GM20000 (cell line): Measurements from ENCODE around the gene MLIP.
"Not testable (repeated sequence)": the region's sequence is repeated elsewhere in the genome, so short reads cannot be mapped to it uniquely, and the experiment has no call there.

Source experiments
- DNase-seq: peaks from one replicate; pipeline ENCODE4 v3.0.0; 2012; ENCODE audit warnings: low spot score
- CTCF ChIP-seq: IDR thresholded peaks from 2 replicates; pipeline ENCODE4 v1.5.1; 2012; ENCODE audit warnings: mild to moderate bottlenecking, control low read depth; ENCODE audit errors: extremely low read depth, missing control alignments

The MLIP gene

GRCh38 chr6:54243699-54244098 lies 132.5 kb downstream of the MLIP start:
- DNase-seq, result no peak
- no peak for TF ChIP-seq CTCF

- peak; percentile 11 for DNase-seq
These were observed 133.2 kb downstream of the MLIP start for GRCh38 chr6:54244430-54244829.

GRCh38 chr6:54245265-54245664 lies 134.0 kb downstream of the MLIP start:
- no peak for DNase-seq
- TF ChIP-seq CTCF, result no peak

More at GRCh38 chr6:54244430-54244829, 133.2 kb downstream of the MLIP start:
- TF ChIP-seq CTCF, result peak; percentile 15

- DNase-seq, result no peak
- TF ChIP-seq CTCF, result no peak
These were observed 137.1 kb downstream of the MLIP start for GRCh38 chr6:54248319-54248718.

- TF ChIP-seq CTCF, result no peak
These were observed 137.8 kb downstream of the MLIP start for GRCh38 chr6:54248994-54249393.

GRCh38 chr6:54249812-54250211 lies 138.6 kb downstream of the MLIP start:
- DNase-seq, result not testable (repeated sequence)

More at GRCh38 chr6:54248994-54249393, 137.8 kb downstream of the MLIP start:
- no peak for DNase-seq

GRCh38 chr6:54252496-54252895 lies 141.3 kb downstream of the MLIP start:
- no peak for TF ChIP-seq CTCF
- DNase-seq, result no peak

GRCh38 chr6:54252916-54253315 lies 141.7 kb downstream of the MLIP start:
- no peak for DNase-seq
- TF ChIP-seq CTCF, result no peak
